IPS-11a (cell line): ENCODE results near the gene MRRF.
"Not testable (repeated sequence)": the region's sequence is repeated elsewhere in the genome, so short reads cannot be mapped to it uniquely, and the experiment has no call there.

Experiments
- H3K4me3 ChIP-seq: one replicate; pipeline ENCODE4 v1.5.1; 2013; ENCODE audit warnings: low read depth, low read length, control low read depth

The MRRF gene

GRCh38 chr9:122350577-122351355 lies 86.1 kb downstream of the MRRF start:
- H3K4me3 ChIP-seq = no peak overlapping the region

DNA sequence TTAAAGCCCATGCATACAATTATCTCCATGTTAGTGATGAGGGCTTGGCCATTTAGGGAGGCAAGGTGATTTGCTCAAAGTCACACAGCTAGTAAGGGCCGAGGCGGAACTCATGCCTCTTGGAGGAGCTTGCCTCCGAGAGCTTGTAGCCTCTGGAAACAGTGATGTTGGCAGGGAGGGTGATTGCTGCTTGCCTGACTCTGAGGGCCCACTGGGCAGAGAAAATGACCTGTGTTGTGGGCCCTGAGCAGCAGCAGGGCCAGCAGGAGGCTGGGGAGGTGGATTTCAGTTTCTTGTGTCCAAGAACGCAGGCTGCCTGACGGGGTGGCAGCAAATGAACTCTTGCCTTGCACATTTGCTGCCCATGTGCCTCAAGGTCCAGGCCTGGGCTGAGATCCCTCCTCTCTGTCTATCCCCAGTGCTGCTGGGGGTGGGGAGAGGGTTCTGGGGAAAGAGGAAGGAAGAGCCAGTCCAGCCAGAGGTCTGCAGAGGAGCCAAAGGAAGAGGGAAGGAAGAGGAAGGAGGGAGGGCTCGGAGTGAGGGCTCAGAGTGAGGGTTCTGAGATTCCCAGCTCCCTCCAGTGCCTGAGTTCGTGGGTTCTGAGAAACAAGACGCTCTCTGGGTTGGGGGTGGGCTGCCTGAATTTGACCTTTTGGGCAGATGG lies 90.0 kb downstream of the MRRF start:
- H3K4me3 ChIP-seq = no peak overlapping the region

DNA sequence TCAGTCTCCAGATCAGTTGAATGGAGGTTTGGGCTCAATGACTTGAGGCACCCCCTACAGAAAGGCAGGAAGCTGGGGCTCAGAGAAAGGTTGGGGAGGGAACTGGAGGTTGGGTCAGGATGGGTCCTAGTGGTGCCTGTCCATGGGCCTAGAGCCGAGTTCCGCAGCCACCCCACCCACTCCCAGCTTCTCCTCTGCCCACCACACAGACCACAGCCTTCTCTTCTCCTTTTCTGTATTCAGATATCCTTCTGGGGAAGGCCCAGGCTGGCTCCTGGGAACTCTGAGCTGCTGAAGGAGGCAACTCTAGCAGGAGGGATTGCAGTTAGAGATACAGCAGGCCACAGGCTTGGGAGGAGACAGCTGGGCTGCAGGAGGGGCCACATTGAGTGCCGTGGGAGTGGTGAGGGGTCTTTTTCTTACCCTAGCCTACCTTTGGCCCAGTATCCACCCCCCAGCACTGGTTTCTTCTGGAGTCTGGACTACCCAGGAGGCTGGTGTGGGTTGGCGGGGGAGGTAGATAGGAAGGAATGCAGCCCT lies 90.7 kb downstream of the MRRF start:
- no peak overlapping the region for H3K4me3 ChIP-seq

DNA sequence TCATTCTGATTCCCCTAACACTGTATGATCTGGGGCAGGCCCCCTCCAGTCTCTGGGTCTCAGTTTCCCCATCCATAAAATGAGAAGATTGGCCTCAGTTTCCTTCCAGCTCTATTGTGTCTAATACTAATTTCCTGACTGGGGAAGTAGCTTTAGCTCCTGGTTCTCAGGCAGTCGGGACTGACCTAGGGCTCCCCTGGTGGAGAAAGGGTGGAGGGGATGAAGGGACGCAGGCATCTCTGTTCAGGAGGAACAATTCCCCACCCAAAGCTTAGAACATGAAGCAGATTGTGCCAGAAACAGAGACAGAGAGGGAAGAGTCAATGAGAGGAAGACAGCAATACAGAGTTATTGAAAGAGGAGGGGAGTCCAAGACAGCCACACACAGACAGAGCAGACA lies 91.9 kb downstream of the MRRF start:
- no peak overlapping the region for H3K4me3 ChIP-seq

- no peak overlapping the region for H3K4me3 ChIP-seq
Measured at GRCh38 chr9:122360891-122361290, 96.2 kb downstream of the MRRF start.

- H3K4me3 ChIP-seq = not testable (repeated sequence)
Measured at GRCh38 chr9:122363131-122363530, 98.4 kb downstream of the MRRF start.

DNA sequence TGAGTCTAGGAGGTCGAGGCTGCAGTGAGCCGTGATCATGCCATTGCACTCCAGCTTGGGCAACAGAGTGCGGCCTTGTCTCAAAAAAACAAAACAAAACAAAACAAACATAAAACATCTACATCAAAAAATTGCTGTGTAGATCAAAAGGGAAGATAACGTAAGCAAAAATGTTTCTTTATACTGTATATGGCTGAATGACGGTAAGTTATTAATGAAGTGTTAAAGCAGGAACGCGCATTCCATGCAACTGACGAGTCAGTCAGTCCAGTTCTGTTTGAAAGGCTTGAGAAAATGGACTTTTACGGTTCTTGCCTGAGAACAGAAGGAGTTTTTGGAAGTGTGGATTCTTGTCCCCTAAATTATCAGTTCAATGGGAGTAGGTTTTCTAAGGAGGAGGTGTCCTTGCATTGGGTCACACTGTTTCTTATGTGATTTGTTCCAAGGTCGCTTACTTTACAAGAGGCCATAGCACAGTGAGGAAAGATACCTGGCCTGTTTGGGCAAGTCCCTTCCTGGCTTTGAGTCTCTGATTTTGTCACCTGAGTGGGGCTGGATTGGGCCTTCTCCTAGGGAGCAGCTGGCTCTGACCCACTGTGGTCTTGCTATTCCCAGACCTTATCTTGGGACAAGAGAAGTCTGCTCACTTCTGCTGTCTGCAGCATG lies 99.6 kb downstream of the MRRF start:
- no peak overlapping the region for H3K4me3 ChIP-seq

DNA sequence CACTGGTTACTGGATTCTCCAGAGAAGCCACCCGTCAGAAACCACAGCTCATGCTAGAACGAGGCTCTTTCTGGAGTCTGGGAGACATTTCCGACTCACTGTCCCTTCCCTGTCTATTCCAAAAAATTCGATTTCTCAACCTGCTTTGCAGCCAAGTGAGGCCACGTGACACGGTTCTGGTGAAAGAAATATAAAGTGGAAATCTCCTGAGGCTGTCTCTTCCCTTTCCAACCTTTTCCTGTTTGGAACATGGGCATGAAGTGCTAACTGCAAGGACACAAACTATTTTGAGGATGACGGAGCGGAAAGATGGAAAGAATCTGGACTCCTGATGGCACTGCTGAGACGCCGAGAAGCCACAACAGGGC lies 100.1 kb downstream of the MRRF start:
- no peak overlapping the region for H3K4me3 ChIP-seq

GRCh38 chr9:122366074-122366660 lies 101.5 kb downstream of the MRRF start:
- no peak overlapping the region for H3K4me3 ChIP-seq

DNA sequence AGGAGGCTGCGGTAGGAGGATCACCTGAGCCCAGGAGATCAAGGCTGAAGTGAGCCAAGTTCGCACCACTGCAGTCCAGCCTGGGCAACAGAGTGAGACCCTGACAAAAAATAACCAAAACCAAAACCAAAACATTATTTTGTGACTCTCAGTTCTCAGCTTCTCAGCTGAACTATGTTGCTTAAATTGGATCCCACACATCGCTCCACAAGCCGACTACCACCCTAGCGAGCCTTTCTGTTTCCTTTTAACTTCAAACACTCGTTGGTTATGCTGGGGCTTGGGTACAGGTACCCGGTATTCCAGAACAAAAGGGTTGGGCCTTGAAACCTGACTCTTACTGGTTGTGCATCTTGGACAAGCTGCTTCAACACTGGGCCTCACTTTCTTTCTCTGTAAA lies 102.4 kb downstream of the MRRF start:
- H3K4me3 ChIP-seq = no peak overlapping the region

- H3K4me3 ChIP-seq = no peak overlapping the region
Measured at GRCh38 chr9:122367774-122368460, 103.2 kb downstream of the MRRF start.

DNA sequence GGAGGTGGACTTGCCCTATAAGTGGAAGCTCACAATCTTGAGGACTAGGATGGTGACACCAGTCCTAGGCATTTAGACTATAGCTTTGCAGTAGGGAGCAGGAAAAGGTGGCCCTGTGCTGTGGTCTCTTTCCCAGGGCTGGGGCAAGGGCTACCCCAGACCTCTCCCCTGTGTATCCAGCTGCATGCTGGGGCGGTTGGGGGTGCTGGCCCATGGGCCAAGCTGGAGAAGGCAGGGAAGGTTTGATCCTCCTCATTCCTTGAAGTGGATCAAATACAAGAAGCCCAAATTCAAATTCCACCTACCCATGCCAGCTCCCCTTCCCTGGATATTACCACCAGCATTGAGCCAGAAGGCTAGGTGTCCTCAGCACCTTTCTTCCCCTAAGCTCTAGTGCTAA lies 104.0 kb downstream of the MRRF start:
- H3K4me3 ChIP-seq = no peak overlapping the region

- peak overlapping the region; percentile 25 for H3K4me3 ChIP-seq
Measured at GRCh38 chr9:122370303-122370702, 105.6 kb downstream of the MRRF start.

GRCh38 chr9:122370869-122371755 lies 106.4 kb downstream of the MRRF start, which contains the start of gene PTGS1:
Gene PTGS1, plus strand, starts transcription at chr9:122371024. Its CDS starts 61 bp downstream, at chr9:122371085.
- H3K4me3 ChIP-seq = peak within 1 kb of the TSS; percentile 57

DNA sequence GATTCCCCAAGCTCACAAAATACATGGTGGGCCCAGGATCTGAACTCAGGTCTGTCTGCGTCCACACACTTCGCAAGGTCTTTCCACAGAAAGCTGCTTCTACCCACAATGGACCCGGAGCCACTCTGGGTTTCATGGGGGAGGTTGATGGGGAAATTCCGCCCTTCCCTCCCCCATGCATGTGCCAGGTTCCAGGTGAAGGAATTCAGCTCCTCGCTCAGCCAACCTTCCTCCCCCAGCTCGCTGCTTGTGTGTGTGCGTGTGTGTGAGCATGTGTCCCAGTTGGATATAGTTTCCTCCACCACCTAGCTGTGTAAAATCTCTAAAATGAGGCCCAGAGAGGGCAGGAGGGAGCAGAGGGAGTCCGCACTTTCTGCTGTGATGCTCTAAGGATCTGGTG lies 107.2 kb downstream of the MRRF start:
- no peak overlapping the region for H3K4me3 ChIP-seq

GRCh38 chr9:122372856-122373845 lies 108.5 kb downstream of the MRRF start:
- H3K4me3 ChIP-seq = no peak overlapping the region

GRCh38 chr9:122374885-122375420 lies 110.3 kb downstream of the MRRF start:
- H3K4me3 ChIP-seq = no peak overlapping the region

DNA sequence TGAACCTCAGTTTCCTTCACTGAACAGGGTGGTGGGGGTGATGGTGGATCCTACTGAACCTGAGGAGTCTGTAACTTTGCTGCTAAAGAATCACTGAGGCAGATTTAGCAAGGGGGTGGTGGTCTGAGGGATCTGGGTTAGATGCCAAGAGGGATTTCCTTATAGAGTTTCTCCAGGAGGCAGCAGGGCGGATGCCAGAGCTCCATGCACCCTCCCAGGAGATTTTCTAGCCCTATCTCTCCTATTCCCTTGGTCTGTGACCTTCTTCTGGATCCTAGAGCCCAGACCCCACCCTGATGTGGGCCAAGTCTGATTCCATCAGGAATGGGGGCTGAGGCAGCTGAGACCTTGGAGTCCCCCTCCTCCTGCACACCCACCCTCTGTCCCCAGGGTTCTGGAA lies 112.1 kb downstream of the MRRF start:
- no peak overlapping the region for H3K4me3 ChIP-seq
